GM21825 (cell line): Measurements from ENCODE around the gene NEK8.

ENCODE experiments used
- ATAC-seq: cut with Tn5 transposase; IDR thresholded peaks from one replicate; pipeline ENCODE4 v1.9.1; 2021; ENCODE audit warnings: mild to moderate bottlenecking, moderate library complexity; ENCODE audit not compliant: unreplicated experiment

NEK8 gene

GRCh38 chr17:28728364-28729200 lies at the start of gene NEK8:
Gene NEK8 (plus strand): TSS chr17:28728788. CDS start chr17:28728814, 26 bp downstream.
- peak; percentile 35 for ATAC-seq

DNA sequence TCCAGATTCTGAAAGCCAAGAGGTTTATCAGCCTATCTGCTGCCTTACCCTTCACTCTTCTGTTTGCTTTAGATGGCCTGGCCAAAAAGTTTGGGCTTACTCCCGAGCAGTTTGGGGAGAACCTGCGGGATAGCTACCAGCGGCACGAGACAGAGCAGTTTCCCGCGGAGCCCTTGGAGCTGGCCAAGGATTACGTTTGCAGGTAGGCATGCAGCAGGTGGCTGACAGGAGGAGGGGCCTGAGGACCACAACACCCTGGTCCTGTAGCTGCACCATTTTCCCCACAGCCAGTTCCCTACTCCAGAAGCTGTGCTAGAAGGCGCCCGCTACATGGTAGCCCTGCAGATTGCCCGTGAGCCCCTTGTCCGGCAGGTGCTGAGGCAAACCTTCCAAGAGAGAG lies 45.9 kb upstream of the NEK8 start:
- ATAC-seq, result no peak

- no peak for ATAC-seq
Observed at GRCh38 chr17:28684963-28685362, 43.6 kb upstream of the NEK8 start.

DNA sequence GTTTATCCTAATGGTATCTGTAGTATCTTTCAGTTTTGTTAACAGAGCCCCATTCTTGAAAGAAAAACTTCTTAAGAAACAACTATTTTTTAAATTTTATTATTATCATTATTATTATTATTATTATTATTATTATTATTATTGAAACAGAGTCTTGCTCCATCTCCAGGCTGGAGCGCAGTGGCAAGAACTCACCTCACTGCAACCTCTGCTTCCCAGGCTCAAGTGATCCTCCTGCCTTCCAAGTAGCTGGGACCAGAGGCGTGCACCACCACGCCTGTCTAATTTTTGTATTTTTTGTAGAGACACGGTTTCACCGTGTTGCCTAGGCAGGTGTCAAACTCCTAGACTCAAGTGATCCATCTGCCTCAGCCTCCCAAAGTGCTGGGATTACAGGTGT lies 43.2 kb upstream of the NEK8 start:
- no peak for ATAC-seq

DNA sequence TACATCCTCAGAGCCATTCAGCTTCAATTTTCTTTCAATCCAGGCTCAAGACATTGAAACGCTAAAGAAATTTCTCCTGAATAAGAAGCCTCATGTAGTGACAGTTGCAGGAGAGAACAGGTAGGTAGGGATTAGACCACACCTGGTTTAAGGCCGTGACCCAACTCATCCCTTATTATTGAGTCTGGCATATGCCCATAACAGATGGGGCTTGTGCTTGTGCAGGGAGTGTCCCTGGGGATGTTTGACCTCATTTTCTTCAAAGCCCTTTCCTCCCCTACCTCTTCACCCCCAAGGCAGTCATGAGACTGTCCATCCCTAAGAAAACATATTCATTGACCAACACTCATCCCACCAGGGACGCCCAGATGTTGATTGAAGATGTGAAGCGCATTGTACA lies 42.3 kb upstream of the NEK8 start:
- no peak for ATAC-seq

DNA sequence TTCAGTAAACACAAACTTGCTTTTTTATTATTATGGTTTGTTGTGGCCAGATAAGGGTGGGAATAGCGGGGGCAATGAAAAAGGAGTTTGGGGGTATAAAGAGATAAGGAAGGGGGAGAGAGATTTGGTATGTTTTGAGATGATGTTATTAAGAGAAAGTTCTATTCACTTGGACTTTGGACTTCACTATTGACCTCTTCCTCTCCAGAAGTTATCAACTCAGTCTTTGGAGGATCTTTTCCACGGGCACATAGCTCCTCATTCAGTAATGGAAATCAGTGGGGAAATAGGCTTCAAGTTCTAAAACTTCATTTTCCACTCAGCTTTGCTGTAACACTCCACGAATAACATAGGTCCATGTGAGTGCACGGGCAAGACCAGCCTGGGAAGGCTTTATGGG lies 40.1 kb upstream of the NEK8 start:
- no peak for ATAC-seq

DNA sequence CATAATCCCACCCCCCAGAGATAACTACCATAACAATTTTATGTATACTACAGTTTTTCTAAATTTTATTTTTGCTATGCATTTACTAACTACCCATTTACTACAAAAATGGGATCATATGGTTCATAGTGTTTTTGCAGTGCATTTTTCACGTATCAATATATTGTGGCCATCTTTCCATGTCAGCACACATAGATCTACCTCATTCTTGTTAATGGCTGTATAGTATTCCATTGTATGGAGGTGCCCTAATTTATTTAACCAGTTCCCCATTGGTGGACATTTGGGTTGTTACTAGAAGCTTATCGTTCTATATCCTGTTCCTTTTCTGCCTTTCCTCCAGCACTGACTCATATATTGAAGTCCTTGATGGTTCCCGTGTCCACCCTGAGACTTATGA lies 39.6 kb upstream of the NEK8 start:
- no peak for ATAC-seq

- ATAC-seq, result no peak
Observed at GRCh38 chr17:28693869-28694268, 34.7 kb upstream of the NEK8 start.

DNA sequence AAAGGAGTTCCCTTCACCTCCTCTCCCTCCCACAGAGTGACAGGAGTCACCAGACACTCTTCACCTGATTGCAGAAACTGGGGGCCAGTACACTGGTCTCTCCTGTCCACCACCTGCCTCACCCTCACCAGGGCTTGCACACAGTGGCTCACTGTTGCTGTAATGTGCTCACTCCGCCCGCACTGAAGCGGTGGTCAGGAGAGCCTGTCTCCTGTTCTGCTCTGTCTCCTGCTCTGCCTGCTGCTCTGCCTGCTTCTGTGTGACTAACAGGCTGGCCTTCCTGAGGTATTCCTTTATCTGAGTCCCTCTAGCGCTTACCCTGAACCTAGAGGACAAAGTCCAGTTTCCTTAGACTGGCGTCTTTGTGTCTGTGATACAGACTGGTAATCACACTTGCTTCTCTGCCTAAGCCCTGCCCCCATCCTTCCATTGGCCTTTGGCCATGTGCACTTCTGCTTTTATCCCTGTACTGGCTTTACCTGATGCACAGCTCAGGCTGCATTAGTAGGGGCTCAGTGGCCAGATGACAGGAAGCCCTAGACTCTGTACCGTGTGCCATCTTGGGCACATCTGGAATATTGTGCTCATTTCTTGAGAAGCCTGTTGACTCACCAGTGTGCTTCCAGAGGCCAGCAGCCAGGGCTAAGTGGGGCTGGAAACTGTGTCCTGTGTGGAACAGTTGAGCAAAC lies 30.2 kb upstream of the NEK8 start:
- no peak for ATAC-seq

GRCh38 chr17:28700278-28700677 lies 28.3 kb upstream of the NEK8 start:
- no peak for ATAC-seq

GRCh38 chr17:28700830-28701492 lies 27.6 kb upstream of the NEK8 start:
- ATAC-seq, result no peak

- no peak for ATAC-seq
Observed at GRCh38 chr17:28702026-28702751, 26.4 kb upstream of the NEK8 start.

DNA sequence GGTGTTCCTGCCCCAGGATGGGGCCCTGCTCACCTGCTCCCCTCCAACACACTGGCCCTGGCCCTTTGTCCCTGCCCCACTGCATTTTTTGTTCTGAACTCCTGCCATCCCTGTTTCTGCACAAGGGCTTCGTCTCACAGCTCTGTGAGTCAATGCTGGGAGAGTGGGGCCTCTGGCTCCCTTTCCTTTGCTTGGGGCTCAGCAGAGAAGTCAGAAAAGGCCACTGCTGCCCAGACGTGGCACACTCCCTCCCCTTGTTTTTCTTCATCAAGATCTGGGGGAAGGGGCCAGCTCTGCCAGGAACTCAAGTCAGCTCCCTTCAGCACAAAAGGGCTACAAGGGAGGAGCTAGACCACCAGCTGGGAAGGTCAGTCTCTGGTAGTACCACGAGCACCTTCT lies 25.8 kb upstream of the NEK8 start:
- ATAC-seq, result no peak

GRCh38 chr17:28703552-28704218 lies 24.9 kb upstream of the NEK8 start:
- ATAC-seq, result no peak

DNA sequence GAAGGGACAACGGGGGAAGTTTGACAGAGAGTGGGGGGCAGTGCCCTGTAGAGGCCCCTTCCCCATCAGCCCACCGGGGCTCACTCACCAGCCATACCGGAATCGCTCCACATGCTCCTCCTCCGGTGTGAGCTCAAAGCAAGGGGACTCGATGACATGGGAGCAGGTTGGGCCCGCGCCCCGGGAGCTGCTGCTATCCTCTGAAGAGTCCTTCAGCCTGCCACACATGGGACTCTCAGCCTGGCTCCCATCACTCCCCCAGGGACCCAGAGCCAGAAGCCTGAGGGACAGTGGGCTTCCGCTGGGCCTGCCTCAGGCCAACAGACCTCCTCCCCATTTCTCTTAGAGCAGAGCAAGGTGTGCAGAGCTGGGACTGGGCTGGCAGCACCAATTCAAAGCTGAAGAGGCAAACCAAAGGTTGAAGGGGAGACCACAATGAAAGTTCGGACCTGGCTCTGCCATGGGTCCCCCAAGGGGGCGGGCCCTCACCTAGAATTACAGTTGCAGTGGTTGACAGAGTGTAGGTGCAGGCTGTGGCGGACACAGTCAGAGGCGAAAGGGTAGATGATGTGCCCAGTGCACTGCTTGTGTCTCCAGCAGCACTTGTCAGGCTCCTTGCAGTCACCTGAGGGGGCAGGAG lies 24.2 kb upstream of the NEK8 start:
- no peak for ATAC-seq

GRCh38 chr17:28705074-28705659 lies 23.4 kb upstream of the NEK8 start:
- ATAC-seq, result no peak

DNA sequence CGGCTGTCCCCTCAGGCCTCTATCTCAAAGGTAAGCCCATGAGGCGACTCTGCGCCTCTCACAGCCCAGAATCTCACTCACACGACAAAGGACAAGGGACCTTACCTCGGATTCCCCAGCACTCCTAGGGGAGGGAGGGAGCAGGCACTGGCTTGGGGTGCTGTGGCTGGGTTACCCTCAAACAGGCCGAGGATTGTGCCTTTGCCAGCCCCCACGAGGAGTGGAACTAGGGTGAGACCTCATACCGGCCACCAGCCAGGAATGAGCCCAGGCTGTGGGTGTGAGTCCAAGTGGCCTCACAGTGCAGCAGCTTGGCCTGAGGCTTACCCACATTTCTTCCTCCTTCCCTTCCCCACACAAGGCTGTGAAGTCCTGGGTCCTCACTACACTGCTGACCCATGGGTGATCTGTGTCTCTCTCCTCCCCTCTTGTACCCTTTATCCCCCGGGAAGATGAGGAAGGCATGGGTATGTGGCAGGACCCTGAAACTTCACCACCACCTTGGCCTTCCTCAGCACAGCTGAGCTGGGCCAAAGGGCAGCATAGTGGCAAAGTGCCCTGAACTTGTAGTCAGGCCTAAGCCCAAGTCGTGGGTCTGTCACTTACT lies 22.8 kb upstream of the NEK8 start:
- ATAC-seq, result no peak

- no peak for ATAC-seq
Observed at GRCh38 chr17:28706471-28707338, 21.9 kb upstream of the NEK8 start.
